C4-2B (cell line): ENCODE data around the gene ACAD10.

Experiments
- H3K27ac ChIP-seq: fragments of 450-650 bp; 2 replicates; pipeline ENCODE4 v1.5.1; 2017
- CTCF ChIP-seq: fragments of 450-650 bp; conservative IDR thresholded peaks from 2 replicates; pipeline ENCODE4 v1.5.1; 2017; ENCODE audit warnings: mild to moderate bottlenecking
- ZFX ChIP-seq: fragments of 450-650 bp; IDR thresholded peaks from 2 replicates; pipeline ENCODE4 v1.6.1; 2017

ACAD10 gene

GRCh38 chr12:111672822-111673381 is 13.0 kb upstream of the ACAD10 start:
- TF ChIP-seq ZFX (no peak), CTCF (no peak)
- no peak overlapping the region for H3K27ac ChIP-seq

GRCh38 chr12:111673503-111673902 is 12.3 kb upstream of the ACAD10 start:
- no peak overlapping the region for H3K27ac ChIP-seq
- peak; percentile 50 for TF ChIP-seq CTCF
- TF ChIP-seq ZFX: no peak

GRCh38 chr12:111677186-111677585 is 8.7 kb upstream of the ACAD10 start:
- no peak overlapping the region for H3K27ac ChIP-seq
- no peak for TF ChIP-seq ZFX

DNA sequence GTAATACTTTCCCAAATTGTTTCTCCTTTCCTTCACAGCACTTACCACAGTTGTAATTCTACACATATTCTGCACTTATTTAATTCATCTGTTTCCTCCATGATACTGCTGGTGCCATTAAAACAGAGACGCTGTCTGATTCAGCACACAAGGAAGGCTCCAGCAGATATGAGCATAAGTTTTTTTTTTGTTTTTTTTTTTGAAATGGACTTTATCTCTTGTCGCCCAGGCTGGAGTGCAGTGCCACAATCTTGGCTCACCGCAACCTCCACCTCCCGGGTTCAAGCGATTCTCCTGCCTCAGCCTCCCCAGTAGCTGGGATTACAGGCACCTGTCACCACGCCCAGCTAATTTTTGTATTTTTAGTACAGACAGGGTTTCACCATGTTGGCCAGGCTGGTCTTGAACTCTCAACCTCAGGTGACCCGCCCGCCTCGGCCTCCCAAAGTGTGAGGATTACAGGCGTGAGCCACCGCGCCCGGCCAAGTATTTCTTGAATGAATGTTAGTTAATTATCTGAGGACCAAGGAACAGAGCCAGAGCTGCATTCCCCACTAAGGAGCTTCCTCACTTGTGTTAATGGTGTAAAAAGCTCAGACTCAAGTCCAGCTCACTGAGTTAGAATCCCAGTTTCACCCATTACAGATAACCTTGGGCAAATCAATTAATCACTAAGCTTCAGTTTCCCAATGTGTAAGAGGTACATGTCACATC is 1.2 kb upstream of the ACAD10 start:
- H3K27ac ChIP-seq: peak overlapping the region; percentile 86

DNA sequence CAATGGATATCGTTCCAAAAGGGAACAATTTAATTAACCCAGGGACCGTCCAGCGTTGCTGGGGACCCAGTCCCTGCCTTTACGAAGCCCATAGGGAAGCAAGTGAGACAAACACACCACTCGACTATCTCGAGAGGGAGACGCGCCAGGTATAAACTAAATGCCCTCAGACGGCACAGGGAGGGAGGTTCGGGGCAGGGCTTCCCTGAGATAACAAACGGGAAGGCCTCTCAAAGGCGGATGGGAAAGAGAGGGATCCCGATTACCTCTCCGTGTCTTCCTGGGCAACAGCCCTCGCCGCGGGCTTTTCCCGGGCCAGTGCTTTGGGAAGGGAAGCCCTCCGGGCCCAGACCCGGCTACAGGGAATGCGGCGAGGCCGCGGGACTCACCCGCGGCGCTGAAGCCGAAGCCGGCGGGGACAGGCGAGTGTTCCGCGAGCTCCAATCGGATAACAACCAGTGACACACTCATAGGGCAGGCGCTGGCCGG is 487 bp upstream of the ACAD10 start:
- H3K27ac ChIP-seq: peak overlapping the region; percentile 86
- TF ChIP-seq CTCF (no peak), ZFX (peak; percentile 69)

DNA sequence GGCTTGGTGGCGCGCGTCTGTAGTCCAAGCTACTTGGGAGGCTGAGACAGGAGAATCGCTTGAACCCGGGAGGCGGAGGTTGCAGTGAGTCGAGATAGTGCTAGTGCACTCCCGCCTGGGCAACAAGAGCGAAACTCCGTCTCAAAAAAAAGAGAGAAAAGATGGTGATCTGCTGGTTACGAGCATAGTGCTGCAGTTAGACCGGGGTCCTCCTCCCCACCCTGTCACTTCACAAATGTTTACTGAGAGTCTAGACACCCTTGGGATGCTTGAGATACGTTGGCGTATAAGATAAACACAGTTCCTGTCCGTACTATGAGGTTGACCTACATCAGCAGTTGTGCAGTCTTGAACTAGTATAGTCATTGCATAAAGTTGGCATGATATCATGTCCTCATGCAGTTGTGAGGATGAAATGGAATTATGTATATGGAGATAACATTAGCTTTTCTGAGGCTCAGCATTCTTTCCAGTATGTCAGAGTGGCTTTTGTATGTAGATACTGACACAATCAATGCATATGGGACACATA is 787 bp downstream of the ACAD10 start:
- peak overlapping the region; percentile 86 for H3K27ac ChIP-seq
- TF ChIP-seq ZFX (no peak), CTCF (no peak)

DNA sequence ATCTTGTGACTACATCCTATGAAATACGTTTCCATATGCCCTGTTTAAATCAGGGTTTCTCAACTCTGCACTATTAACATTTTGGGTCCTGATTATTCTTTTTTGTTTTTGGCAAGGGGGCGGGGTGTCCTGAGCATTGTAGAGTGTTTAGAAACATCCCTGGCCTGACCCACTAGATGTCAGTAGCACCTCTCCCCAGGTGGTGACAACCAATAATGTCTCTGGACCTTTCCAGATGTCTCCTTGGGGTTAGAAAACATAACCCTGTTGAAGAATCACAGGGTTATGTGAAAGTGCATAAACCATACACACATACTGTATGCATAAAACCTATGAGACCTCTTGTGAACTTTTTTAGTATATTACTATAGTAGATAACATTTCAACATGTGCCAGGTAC is 1.4 kb downstream of the ACAD10 start:
- H3K27ac ChIP-seq: no peak overlapping the region
- TF ChIP-seq CTCF (peak; percentile 47), ZFX (no peak)

DNA sequence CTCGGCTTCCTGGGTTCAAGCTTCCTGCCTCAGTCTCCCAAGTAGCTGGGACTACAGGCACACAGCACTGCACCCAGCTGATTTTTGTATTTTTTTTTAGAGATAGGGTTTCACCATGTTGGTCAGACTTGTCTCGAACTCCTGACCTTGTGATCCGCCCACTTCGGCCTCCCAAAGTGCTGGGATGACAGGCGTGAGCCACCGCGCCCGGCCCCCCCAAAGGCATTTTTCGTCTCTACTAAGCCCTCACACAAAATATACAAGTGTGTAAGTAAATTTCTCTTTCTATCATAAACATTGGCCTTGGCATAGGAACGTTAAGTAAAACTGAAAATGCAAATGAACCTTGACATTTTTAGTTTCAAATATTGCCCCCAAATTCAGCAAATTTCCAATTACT is 2.1 kb downstream of the ACAD10 start:
- TF ChIP-seq ZFX: no peak
- no peak for TF ChIP-seq CTCF
- H3K27ac ChIP-seq: no peak overlapping the region
